Neutrophil (primary cell): Measurements from ENCODE around the gene GABRR2.

Experiments
- H3K27ac ChIP-seq: fragments of 200-600 bp; sonication (generic); 2 replicates; pipeline ENCODE4 v1.5.1; 2016; ENCODE audit warnings: mild to moderate bottlenecking, moderate library complexity
- H3K27me3 ChIP-seq: fragments of 200-600 bp; sonication (generic); 2 replicates; pipeline ENCODE4 v1.6.0; 2016; ENCODE audit warnings: mild to moderate bottlenecking
- H3K36me3 ChIP-seq: fragments of 200-600 bp; sonication (generic); 2 replicates; pipeline ENCODE4 v1.5.1; 2017
- H3K4me1 ChIP-seq, 2 experiments: fragments of 200-600 bp in 1 of 2; sonication (generic) in 1 of 2; 1 replicate in 1 of 2; 2 replicates in 1 of 2; pipeline versions ENCODE4 v1.5.1 to v1.6.1; 2013 to 2016; ENCODE audit warnings: low read depth in 1 of 2, low read length in 1 of 2, mild to moderate bottlenecking in 1 of 2, moderate library complexity in 1 of 2; ENCODE audit not compliant: control insufficient read depth in 1 of 2, insufficient read depth in 1 of 2
- H3K4me3 ChIP-seq, 2 experiments: fragments of 200-600 bp in 1 of 2; sonication (generic) in 1 of 2; 1 replicate in 1 of 2; 2 replicates in 1 of 2; pipeline ENCODE4 v1.5.1; 2013 to 2016; ENCODE audit warnings: low read depth in 1 of 2, low read length in 1 of 2, mild to moderate bottlenecking in 1 of 2, moderate library complexity in 1 of 2
- H3K9me3 ChIP-seq: fragments of 200-600 bp; sonication (generic); 2 replicates; pipeline ENCODE4 v1.5.1; 2016
- TF ChIP-seq, protein P1 (sequence below): fragments of 200-600 bp; sonication (generic); IDR thresholded peaks from 2 replicates; pipeline ENCODE4 v1.5.1; 2016; ENCODE audit warnings: antibody characterized with exemption

The GABRR2 gene

DNA sequence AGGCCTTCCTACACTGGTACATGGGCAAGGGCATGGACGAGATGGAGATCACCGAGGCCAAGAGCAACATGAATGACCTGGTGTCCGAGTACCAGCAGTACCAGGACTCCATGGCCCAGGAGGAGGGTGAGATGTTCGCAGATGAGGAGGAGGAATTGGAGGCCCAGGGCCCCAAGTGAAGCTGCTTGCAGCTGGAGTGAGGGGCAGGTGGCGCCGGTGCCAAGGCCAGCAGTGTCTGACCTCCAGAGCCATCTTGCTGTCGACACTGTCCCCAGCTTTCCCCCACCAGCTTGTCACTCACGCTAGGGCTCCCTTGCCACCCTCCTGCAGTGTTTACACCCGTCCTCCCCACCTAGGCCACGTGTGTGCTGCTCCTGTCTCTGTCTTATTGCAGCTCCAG, 12.2 kb downstream of the GABRR2 start:
- Histone ChIP-seq H3K4me1 (peaks cover 17 to 21% of the 10 kb centered on the region in 2 experiments), H3K9me3 (no peaks in the 10 kb centered on the region), H3K27ac (no peak overlapping the region), H3K4me3 (no peak overlapping the region), H3K27me3 (no peaks in the 10 kb centered on the region), H3K36me3 (no peaks in the 10 kb centered on the region)
- TF ChIP-seq, protein P1, sequence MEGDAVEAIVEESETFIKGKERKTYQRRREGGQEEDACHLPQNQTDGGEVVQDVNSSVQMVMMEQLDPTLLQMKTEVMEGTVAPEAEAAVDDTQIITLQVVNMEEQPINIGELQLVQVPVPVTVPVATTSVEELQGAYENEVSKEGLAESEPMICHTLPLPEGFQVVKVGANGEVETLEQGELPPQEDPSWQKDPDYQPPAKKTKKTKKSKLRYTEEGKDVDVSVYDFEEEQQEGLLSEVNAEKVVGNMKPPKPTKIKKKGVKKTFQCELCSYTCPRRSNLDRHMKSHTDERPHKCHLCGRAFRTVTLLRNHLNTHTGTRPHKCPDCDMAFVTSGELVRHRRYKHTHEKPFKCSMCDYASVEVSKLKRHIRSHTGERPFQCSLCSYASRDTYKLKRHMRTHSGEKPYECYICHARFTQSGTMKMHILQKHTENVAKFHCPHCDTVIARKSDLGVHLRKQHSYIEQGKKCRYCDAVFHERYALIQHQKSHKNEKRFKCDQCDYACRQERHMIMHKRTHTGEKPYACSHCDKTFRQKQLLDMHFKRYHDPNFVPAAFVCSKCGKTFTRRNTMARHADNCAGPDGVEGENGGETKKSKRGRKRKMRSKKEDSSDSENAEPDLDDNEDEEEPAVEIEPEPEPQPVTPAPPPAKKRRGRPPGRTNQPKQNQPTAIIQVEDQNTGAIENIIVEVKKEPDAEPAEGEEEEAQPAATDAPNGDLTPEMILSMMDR: no peak

DNA sequence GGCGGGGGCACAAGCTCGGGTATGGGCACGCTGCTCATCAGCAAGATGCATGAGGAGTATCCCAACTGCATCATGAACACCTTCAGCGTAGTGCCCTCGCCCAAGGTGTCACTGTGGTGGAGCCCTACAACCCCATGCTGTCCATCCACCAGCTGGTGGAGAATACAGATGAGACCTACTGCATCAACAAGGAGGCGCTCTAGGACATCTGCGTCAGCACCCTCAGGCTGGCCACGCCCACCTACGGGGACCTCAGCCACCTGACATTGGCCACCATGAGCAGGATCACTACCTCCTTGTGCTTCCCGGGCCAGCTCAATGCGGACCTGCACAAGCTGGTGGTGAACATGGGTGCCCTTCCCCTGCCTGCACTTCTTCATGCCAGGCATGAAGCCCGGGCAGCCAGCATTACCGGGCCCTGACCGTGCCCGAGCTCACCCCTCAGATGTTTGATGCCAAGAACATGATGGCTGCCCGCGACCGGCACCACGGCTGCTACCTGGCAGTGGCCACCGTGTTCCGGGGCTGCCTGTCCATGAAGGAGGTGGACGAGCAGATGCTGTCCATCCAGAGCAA, 12.8 kb downstream of the GABRR2 start:
- no peak overlapping the region for H3K4me3 ChIP-seq
- H3K9me3 ChIP-seq: no peaks in the 10 kb centered on the region
- H3K27me3 ChIP-seq: no peaks in the 10 kb centered on the region
- no peak overlapping the region for H3K27ac ChIP-seq
- peaks cover 18 to 22% of the 10 kb centered on the region in 2 experiments for H3K4me1 ChIP-seq
- TF ChIP-seq, protein P1: no peak
- no peaks in the 10 kb centered on the region for H3K36me3 ChIP-seq

- no peak overlapping the region for H3K4me3 ChIP-seq
- no peaks in the 10 kb centered on the region for H3K27me3 ChIP-seq
- H3K27ac ChIP-seq: no peak overlapping the region
- peaks cover 18 to 19% of the 10 kb centered on the region in 2 experiments for H3K4me1 ChIP-seq
- H3K9me3 ChIP-seq: no peaks in the 10 kb centered on the region
- H3K36me3 ChIP-seq: no peaks in the 10 kb centered on the region
- TF ChIP-seq, protein P1: no peak
Measured at GRCh38 chr6:89301586-89302194, 13.4 kb downstream of the GABRR2 start.

DNA sequence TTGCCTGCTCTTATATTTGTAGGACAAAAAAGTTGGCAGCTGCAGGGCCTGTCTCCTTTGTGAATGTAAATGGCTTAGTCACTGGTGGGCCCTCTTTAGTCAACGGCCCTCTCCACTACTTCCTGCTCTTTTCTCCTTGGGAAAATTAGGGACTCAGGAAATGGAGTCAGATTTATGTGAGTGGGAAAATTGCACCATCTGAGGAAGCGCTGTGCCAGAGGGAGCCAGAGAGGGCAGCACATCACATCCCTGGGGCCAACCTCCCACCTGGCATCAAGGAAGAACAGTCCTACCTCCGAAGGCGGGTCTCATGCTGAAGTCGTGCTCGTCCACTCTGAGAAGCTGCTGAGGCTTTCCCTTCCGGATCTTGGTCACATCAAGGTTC, 15.6 kb downstream of the GABRR2 start:
- Histone ChIP-seq H3K27me3 (no peaks in the 10 kb centered on the region), H3K36me3 (no peaks in the 10 kb centered on the region), H3K4me3 (no peak overlapping the region), H3K4me1 (peaks cover 18 to 19% of the 10 kb centered on the region in 2 experiments), H3K9me3 (no peaks in the 10 kb centered on the region), H3K27ac (no peak overlapping the region)
- TF ChIP-seq, protein P1: no peak

DNA sequence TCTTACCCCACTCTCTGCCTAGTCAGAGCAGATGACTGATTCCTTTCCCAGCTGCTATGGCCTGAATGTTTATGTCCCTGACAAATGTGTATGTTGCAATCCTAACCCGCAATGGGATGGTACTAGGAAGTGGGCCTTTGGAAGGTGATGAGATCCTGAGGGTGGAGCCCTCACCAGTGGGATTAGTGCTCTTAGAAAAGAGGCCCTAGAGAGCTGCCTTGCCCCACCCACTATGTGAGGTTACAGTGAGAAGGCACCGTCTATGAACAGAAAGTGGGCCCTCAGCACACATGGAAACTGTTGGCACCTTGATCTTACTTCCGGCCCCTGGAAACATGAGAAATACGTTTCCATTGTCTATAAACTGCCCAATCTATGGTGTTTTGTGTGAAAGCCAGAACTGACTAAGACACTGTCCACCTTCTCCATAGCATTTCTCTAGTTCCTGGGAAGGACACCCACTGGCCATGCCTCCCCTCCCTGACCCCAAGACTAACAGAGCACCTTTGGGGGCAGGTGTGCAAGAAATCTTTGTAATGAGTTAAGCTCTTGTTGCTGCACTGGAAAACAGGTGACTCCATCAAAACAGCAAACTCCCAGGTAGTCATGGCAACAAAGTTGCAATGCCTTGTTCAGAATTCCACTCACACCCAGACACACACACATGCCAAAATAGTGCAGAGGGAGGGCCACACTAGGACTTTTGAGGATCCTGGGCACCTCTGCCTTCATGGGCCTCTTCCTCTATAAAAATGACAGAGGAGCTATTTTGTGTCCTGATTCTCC, 16.2 kb downstream of the GABRR2 start:
- Histone ChIP-seq H3K4me3 (no peak overlapping the region), H3K4me1 (peaks cover 18 to 19% of the 10 kb centered on the region in 2 experiments), H3K36me3 (no peaks in the 10 kb centered on the region), H3K27ac (peak overlapping the region; percentile 69), H3K27me3 (no peaks in the 10 kb centered on the region), H3K9me3 (no peaks in the 10 kb centered on the region)
- TF ChIP-seq, protein P1: no peak
